GM20000 (cell line): ENCODE data around the gene TTYH1.

Source experiments
- DNase-seq: peaks from one replicate; pipeline ENCODE4 v3.0.0; 2012; ENCODE audit warnings: low spot score
- CTCF ChIP-seq: IDR thresholded peaks from 2 replicates; pipeline ENCODE4 v1.5.1; 2012; ENCODE audit warnings: mild to moderate bottlenecking, control low read depth; ENCODE audit errors: extremely low read depth, missing control alignments

Gene TTYH1

DNA sequence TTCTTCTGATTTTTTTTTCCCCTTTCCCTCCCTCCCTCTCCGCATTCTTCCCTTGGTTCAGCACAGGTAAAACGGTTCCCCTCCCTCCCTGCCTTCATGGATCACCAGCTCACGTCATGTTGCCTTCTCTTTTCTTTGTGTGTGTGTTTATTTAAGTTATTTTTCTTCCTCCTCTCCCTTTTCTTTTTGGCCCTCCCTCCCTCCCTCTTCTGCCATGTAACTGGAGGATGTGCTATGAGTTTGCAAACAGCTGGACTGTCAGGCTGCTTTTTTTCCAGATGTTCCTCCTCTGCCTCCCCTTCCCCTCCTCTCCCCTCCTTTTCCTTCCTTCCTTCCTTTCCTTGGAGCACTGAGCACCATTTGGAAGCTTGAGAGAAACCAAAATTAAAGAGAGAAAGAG, 46.3 kb downstream of the TTYH1 start:
- no peak for DNase-seq
- TF ChIP-seq CTCF: no peak

DNA sequence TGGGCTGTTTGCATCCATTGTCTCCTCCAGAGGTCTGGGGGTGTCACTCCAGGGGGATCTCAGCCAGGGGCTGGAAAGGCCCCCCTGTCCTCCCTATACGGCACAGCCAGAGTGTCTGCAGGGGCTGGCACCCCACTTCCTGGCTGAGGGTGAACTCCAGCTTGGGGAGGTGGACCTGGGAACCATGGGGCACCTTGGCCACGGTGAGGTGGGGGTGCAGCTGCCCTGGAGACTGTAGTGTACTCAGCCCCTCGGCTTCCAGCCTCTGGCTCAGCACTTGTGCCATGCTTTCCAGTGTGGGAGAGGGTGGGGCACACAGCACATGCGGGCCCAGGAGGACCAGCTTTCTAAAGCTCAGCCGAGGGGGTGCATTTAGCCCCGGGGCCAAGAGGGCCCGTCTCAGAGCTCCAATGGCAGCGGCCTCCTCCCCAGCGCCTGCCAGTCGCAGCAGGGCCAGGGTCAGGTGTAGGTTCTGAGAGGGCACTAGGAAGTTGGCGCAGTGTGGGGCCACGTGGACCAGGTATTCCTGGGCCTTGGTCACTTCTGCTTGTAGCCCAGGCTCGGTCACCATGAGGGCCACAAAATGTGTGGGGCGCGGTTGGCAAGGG, 46.9 kb downstream of the TTYH1 start:
- no peak for DNase-seq

DNA sequence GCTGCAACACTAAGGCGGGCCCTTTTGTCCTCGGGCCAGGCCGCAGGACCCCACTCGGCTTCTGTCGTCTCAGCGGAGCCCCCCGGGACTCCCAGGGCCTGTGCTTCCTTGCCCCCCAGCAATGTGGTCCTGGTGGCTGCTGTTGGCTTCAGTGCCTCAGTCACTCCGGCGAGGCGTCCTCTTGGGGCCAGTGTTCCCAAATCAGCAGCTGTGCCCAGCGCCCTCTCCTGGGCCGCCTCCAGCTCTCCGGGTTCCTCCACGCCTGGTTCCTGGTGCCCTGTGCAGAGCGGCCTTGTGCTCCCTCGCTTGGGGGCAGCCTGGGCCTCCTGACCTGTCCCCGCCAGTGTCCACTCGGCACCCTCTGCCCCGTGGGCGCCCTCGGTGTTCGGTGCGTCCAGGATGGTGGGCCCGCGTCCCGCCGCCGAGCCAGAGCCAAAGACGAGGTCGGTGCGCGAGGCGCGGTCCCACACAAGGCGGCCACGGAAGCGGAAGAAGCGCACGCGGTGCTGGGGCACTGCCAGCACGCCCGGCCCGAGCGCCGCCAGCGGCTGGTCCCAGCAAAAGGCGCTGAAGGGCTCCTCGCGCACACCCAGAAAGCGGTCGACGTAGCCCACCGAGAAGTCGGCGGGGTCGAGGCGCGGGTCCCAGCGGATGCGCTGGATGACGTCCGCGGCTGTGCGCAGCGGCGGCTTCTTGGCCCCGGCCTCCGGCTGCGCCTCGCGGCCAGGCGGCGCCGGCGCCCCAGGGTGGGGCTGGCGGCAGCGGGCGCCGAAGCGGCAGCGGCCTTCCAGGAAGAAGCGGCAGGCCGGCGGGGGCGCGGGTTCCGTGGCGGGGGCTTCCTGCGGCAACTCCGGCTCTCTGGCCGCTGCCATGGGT, 47.6 kb downstream of the TTYH1 start:
- DNase-seq: peak; percentile 67
- TF ChIP-seq CTCF: no peak

More for the DNA sequence above, 46.9 kb downstream of the TTYH1 start:
- no peak for TF ChIP-seq CTCF

DNA sequence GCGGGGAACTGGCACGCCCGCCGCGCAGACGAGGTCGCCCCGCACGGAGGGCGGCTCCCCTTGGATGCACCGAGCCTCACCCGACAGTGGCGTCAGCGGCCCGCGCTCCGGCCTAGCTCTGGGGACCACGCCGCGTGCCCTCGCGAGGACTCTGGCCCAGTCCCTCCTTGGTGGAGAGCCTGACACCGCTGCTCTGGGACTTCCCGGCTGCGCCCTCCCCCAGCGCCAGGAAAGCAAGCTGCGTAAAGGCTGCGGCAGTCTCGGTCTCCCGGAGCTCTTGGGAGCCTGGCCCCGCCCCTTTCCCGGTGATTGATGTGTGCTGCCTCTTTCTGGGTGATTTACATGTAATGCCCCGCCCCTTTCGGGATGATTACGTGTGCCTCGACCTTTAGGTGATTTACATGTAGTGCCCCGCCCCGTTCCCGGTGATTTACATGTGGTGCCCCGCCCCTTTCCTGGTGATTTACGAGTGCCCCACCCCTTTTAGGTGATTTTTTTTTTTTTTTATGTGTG, 48.3 kb downstream of the TTYH1 start, which contains the start of gene LENG9:
TSS of gene LENG9 (minus strand) at position 248 of the 513 bp plus-strand sequence. CDS start 252 bp downstream, outside the sequence.
- DNase-seq: peak; percentile 96
- no peak for TF ChIP-seq CTCF

DNA sequence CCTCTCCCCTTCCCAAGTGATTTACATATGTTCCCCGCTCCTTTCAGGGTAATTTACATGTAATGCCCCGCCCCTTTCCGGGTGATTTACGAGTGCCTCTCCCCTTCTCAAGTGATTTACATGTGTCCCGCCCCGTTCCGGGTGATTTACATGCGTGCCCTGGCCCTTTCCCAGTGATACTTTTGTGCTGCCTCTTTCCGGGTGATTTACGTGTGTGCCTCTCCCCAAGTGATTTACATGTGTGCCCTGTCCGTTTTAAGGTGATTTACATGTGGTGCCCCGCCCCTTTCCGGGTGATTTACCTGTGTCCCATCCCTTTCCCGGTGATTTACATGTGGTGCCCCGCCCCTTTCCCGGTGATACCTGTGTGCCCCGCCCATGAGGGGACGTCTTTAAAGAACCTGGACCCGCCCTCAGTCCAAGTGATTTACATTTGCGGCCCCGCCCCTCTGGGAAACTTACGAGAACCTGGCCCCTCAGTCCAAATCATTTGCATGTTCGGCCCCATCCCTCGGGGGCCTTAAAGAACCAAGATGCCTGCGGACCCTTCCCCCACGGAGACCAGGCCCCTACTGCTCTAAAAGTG, 48.9 kb downstream of the TTYH1 start:
- peak; percentile 92 for DNase-seq

DNA sequence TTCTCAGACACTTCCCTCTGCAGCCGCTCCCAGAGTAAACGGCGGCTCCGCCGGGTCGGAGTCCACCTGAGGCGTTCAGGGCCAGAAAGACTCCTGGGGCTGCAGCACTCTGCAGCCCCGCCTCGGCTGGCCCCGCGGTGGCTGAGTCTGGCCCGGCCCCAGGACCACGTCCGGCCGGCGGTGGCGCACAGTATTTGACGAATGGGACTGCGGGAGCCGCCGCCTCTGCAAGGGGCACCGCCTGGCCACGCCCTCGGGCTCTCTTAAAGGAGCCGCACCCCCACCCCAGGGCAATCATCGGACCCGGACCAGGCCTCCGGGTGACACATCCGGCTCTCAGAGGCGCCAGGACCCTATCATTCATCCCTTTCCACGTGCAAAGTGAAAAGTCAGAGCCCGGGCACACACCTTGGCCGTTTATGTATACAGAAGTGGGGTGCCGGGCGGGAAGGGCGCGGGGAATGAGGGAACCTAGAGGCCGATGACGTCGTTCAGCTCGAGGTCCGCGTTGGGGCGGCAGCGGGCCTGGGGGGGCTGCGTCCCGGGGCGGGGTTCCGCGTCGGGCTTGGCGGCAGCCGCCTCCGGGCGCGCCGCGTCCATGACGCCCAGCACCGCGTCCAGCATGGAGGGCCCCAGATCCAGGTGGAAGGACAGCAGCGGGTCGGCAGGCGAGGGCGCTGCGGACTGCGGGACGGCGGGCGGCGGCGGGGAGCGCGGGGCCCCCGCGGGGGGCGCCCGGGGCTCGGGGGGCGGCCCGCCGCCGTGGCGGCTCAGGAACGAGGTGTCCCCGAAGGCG, 49.6 kb downstream of the TTYH1 start:
- no peak for TF ChIP-seq CTCF
- DNase-seq: peak; percentile 95

More for the DNA sequence above, 48.9 kb downstream of the TTYH1 start:
- no peak for TF ChIP-seq CTCF
